Cerebellar cortex (tissue), 1 donor: ENCODE measurements around the gene TEDDM1.
"Not testable (repeated sequence)": the region's sequence is repeated elsewhere in the genome, so short reads cannot be mapped to it uniquely, and the experiment has no call there.

Experiments
- DNase-seq: peaks from one replicate; pipeline ENCODE4 v3.0.0-alpha.2; 2015; ENCODE audit warnings: low spot score

The TEDDM1 gene

GRCh38 chr1:182400567-182400966 is at the start of gene TEDDM1:
TEDDM1 (minus strand) TSS chr1:182400667; CDS start chr1:182400485, 182 bp downstream.
- no peak for DNase-seq

GRCh38 chr1:182450087-182450486 is 49.6 kb upstream of the TEDDM1 start, which contains the start of gene RGSL1:
RGSL1 (plus strand) TSS chr1:182450146; CDS start chr1:182450166, 20 bp downstream.
- DNase-seq: no peak

GRCh38 chr1:182447660-182448059 is 47.2 kb upstream of the TEDDM1 start:
- no peak for DNase-seq

GRCh38 chr1:182447124-182447523 is 46.7 kb upstream of the TEDDM1 start:
- not testable (repeated sequence) for DNase-seq

- DNase-seq: peak; percentile 25
These were observed 45.7 kb upstream of the TEDDM1 start for GRCh38 chr1:182446033-182446669.

- DNase-seq: no peak
These were observed 44.0 kb upstream of the TEDDM1 start for GRCh38 chr1:182444497-182444896.

GRCh38 chr1:182442333-182442732 is 41.9 kb upstream of the TEDDM1 start:
- DNase-seq: no peak

- DNase-seq: no peak
These were observed 41.3 kb upstream of the TEDDM1 start for GRCh38 chr1:182441719-182442118.

GRCh38 chr1:182438326-182438725 is 37.9 kb upstream of the TEDDM1 start:
- DNase-seq: no peak

GRCh38 chr1:182433580-182433979 is 33.1 kb upstream of the TEDDM1 start:
- no peak for DNase-seq

- no peak for DNase-seq
These were observed 30.8 kb upstream of the TEDDM1 start for GRCh38 chr1:182431278-182431677.

GRCh38 chr1:182430263-182431068 is 30.0 kb upstream of the TEDDM1 start:
- DNase-seq: no peak

- DNase-seq: no peak
These were observed 27.6 kb upstream of the TEDDM1 start for GRCh38 chr1:182428043-182428442.

- DNase-seq: no peak
These were observed 26.3 kb upstream of the TEDDM1 start for GRCh38 chr1:182426442-182427430.

- no peak for DNase-seq
These were observed 15.3 kb upstream of the TEDDM1 start for GRCh38 chr1:182415789-182416188.

GRCh38 chr1:182413969-182414368 is 13.5 kb upstream of the TEDDM1 start:
- no peak for DNase-seq

GRCh38 chr1:182413486-182413885 is 13.0 kb upstream of the TEDDM1 start:
- DNase-seq: no peak

GRCh38 chr1:182410620-182411273 is 10.3 kb upstream of the TEDDM1 start:
- DNase-seq: no peak

GRCh38 chr1:182410138-182410537 is 9.7 kb upstream of the TEDDM1 start:
- DNase-seq: no peak

GRCh38 chr1:182408435-182409075 is 8.1 kb upstream of the TEDDM1 start:
- no peak for DNase-seq

- no peak for DNase-seq
These were observed 7.3 kb upstream of the TEDDM1 start for GRCh38 chr1:182407724-182408123.
